GM12892 (cell line): Measurements from ENCODE around the gene BPNT1.

Experiments
- POLR2A ChIP-seq: IDR thresholded peaks from 2 replicates; pipeline ENCODE4 v1.6.1; 2011; ENCODE audit warnings: low read depth, low read length, control low read depth
- POLR2AphosphoS5 ChIP-seq: IDR thresholded peaks from 2 replicates; pipeline ENCODE4 v1.6.1; 2011; ENCODE audit warnings: low read depth, low read length, control low read depth
- TAF1 ChIP-seq: IDR thresholded peaks from 2 replicates; pipeline ENCODE4 v1.6.1; 2011; ENCODE audit warnings: low read depth, mild to moderate bottlenecking, control low read depth, low read length, borderline replicate concordance

DNA sequence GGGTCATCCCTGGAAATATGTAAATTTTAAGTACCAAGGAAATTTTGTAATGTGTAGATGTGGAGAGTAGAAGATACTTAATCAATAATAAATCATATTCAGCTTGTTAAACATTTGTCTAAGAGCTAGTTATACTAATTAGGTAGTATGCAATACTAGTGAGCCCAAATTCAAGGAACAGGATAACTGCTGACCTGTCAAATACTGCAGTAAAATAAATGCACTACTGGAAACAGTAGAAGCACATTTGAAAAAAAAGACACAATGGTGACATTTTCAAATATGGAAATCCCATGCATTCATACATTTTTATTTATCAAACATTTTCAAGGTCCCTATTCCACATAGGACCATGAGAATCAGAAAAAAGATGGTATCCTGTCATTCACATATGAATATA, 70.5 kb downstream of the BPNT1 start:
- TF ChIP-seq POLR2A: no peak
- no peak for TF ChIP-seq POLR2AphosphoS5
- TF ChIP-seq TAF1: no peak
